Activated CD4-positive, alpha-beta T cell treated with anti-CD3 and anti-CD28 coated beads, Interleukin-2, amount 10 ng/mL, durations not matched to agents 7 days and 5 days (primary cell): ENCODE measurements around the gene SLC39A8. TPM values are rescaled to one million over a fixed set of nuclear protein-coding genes. Genes with fewer than 3 reads are reported as not detected.
"Not testable (repeated sequence)": the region's sequence is repeated elsewhere in the genome, so short reads cannot be mapped to it uniquely, and the experiment has no call there.

Experiments
- CTCF ChIA-PET: fragments of 350-600 bp; sonication (Branson Sonifier 250); formaldehyde crosslinking; loops from one replicate; lab custom pipeline; 2021; ENCODE audit warnings: antibody characterized with exemption; lab: Charles Lee
- POLR2A ChIA-PET: fragments of 350-600 bp; sonication (Branson Sonifier 250); formaldehyde crosslinking; loops from one replicate; lab custom pipeline; 2021; ENCODE audit warnings: antibody characterized with exemption; lab: Charles Lee
- DNase-seq: peaks from one replicate; pipeline ENCODE4 v3.0.0-alpha.2; 2020
- H3K27ac Mint-ChIP-seq: one replicate; pipeline ENCODE4 v1.8.0; 2021; ENCODE audit warnings: mild to moderate bottlenecking, moderate library complexity, mixed read lengths
- H3K27me3 Mint-ChIP-seq: one replicate; pipeline ENCODE4 v1.8.0; 2021; ENCODE audit warnings: mixed read lengths
- H3K36me3 Mint-ChIP-seq: one replicate; pipeline ENCODE4 v1.8.0; 2021; ENCODE audit warnings: low read depth, mixed read lengths
- H3K4me1 Mint-ChIP-seq: one replicate; pipeline ENCODE4 v1.8.0; 2021; ENCODE audit warnings: mixed read lengths
- H3K4me3 Mint-ChIP-seq: one replicate; pipeline ENCODE4 v1.8.0; 2021; ENCODE audit warnings: mild to moderate bottlenecking, moderate library complexity, mixed read lengths
- H3K9me3 Mint-ChIP-seq: one replicate; pipeline ENCODE4 v1.8.0; 2021; ENCODE audit warnings: mixed read lengths
- total RNA-seq, 2 experiments: library from RNA; stranded (reverse); gene quantifications; one replicate each; pipeline ENCODE4 v1.2.3, GENCODE V29; 2021

SLC39A8 gene
- total RNA-seq, 2 experiments from 2014 or later = 58.7 to 62.3 TPM

DNA sequence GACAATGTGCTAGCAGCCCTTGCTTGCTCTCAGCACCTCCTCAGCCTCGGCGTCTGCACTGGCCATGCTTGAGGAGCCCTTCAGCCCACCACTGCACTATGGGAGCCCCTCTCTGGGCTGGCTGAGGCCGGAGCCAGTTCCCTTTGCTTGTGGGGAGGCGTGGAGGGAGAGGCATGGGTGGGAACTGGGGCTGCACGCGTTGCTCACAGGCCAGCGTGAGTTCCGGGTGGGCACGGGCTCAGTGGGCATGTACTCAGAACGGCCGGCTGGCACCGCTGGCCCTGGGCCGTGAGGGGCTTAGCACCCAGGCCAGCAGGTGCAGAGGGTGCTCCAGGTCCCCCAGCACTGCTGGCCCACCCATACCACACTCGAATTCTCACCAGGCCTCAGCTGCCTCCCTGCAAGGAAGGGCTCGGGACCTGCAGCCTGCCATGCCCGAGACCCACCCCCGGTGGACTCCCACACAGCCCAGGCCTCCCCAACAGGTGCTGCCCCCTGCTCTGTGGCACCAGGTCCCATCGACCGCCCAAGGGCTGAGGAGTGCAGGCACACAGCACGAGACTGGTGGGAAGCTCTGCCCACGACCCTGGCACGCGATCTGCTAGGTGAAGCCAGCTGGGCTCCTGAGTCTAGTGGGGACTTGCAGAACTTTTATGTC, 100.3 kb downstream of the SLC39A8 start:
- DNase-seq = no peak
- CTCF ChIA-PET = interaction anchor here (0.7 kb wide), 1 partner anchor 36 kb away, joined by 3 read pairs; no protein-coding TSS in a partner anchor
- no peaks in the 10 kb centered on the region for H3K36me3 Mint-ChIP-seq
- no peaks in the 10 kb centered on the region for H3K27me3 Mint-ChIP-seq
- no peaks in the 10 kb centered on the region for H3K4me1 Mint-ChIP-seq
- H3K4me3 Mint-ChIP-seq = no peak overlapping the region
- no peak overlapping the region for H3K27ac Mint-ChIP-seq
- H3K9me3 Mint-ChIP-seq = peaks cover 11% of the 10 kb centered on the region
- POLR2A ChIA-PET = no interaction called here

DNA sequence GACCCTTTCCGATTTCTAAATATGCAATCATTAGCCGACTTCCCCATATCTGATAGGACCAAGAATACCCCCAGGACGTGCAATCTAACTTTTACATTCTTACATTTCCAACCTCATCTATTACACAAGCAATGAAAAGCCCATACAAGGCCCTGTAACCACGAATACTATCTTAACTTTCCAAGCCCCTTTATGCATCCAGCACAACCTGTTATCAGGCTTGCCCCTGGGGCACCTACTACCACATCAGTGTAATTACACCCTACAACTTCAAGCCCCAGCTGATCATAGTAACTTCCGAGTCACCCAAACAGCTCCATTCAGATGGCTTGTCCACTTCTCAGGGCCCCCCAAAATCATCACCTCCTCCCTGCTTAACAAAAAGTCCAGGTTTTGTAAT, 102.0 kb downstream of the SLC39A8 start:
- POLR2A ChIA-PET, H3K4me3 Mint-ChIP-seq, H3K27ac Mint-ChIP-seq, H3K4me1 Mint-ChIP-seq, H3K27me3 Mint-ChIP-seq, DNase-seq, CTCF ChIA-PET, H3K9me3 Mint-ChIP-seq, H3K36me3 Mint-ChIP-seq: not testable (repeated sequence)

DNA sequence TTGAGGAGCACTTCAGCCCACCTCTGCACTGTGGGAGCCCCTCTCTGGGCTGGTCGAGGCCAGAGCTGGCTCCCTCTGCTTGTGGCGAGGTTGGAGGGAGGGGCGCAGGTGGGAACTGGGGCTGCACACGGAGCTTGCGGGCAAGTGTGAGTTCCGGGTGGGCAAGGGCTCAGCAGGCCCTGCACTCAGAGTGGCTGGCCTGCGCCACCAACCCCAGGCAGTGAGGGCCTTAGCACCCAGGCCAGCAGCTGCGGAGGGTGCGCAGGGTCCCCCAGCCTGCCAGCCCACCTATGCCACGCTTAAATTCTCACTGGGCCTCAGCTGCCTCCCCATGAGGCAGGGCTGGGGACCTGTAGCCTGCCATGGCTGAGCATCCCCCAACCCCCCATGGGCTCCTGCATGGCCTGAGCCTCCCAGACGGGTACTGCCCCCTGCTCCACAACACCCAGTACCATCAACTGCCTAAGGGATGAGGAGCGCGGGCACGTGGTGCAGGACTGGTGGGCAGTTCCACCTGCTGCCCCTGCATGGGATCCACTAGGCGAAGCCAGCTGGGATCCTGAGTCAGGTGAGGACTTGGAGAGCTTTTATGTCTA, 110.9 kb downstream of the SLC39A8 start:
- no peak for DNase-seq
- Mint-ChIP-seq H3K27ac (no peak overlapping the region), H3K27me3 (peaks cover 6% of the 10 kb centered on the region), H3K9me3 (peaks cover 3% of the 10 kb centered on the region), H3K4me3 (no peak overlapping the region), H3K36me3 (no peaks in the 10 kb centered on the region), H3K4me1 (no peaks in the 10 kb centered on the region)
- CTCF ChIA-PET = interaction anchor here (1.4 kb wide), 1 partner anchor 119 kb away, joined by 3 read pairs; no protein-coding TSS in a partner anchor
- POLR2A ChIA-PET = no interaction called here

DNA sequence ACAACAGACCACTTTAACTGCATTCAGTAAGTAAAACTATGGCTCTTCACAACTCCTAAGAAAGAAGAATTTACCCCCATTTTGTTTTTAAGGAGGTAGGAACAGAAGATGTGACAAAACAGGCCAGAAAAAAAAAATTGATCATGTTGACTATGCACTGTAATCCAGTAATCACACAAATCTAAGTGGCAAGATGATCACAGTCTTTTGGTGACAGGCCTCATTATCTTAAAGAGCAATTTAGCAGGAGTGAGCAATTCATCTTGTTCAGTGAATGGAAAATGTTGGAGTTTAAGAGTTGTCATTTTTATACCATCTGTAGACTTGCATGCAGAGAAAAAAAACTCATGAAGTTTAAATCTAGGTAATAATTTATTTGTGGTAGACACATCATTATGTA, 115.1 kb downstream of the SLC39A8 start:
- H3K4me3 Mint-ChIP-seq = no peak overlapping the region
- POLR2A ChIA-PET = no interaction called here

DNA sequence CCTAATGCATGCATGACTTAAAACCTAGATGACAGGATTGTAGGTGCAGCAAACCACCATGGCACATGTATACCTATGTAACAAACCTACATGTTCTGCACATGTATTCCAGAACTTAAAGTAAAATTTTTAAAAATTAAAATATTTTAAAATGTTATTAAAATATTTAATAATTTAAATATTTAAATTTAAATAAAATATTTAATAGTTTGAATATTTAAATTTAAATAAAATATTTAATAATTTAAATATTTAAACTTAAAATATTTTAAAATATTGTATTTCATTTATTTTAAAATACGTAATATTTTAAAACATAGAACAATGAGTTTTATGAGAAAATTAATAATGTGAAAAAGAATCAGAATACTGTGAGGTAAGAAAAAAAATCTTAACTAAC, 117.9 kb downstream of the SLC39A8 start:
- H3K27me3 Mint-ChIP-seq = peaks cover 6% of the 10 kb centered on the region
- no peaks in the 10 kb centered on the region for H3K4me1 Mint-ChIP-seq
- DNase-seq = no peak
- no peak overlapping the region for H3K4me3 Mint-ChIP-seq
- no peak overlapping the region for H3K27ac Mint-ChIP-seq
- H3K9me3 Mint-ChIP-seq = peaks cover 2% of the 10 kb centered on the region
- CTCF ChIA-PET = no interaction called here
- H3K36me3 Mint-ChIP-seq = no peaks in the 10 kb centered on the region
- POLR2A ChIA-PET = no interaction called here

More for the DNA sequence above, 115.1 kb downstream of the SLC39A8 start:
- H3K27me3 Mint-ChIP-seq = peaks cover 6% of the 10 kb centered on the region
- H3K9me3 Mint-ChIP-seq = peaks cover under 1% of the 10 kb centered on the region
- DNase-seq = no peak
- no peaks in the 10 kb centered on the region for H3K36me3 Mint-ChIP-seq
- no peaks in the 10 kb centered on the region for H3K4me1 Mint-ChIP-seq
- CTCF ChIA-PET = no interaction called here
- H3K27ac Mint-ChIP-seq = no peak overlapping the region

DNA sequence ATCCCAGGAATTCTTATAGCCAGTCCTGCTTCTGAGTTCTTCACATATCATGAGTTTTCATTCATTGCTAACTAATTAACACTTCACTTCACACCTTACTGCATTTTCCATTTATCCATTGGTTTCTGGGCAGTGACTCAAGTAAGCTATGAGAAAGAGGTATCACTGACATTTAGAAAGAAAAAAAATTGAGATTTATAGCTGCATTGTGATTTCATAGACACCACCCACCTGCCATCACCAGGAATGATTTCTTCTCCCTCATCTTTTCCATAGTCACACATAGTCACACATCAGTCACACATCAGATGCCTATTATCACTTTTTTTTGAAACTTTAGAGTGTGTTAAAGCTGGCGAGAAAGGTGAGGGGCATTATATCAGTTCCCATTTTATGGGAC, 121.8 kb downstream of the SLC39A8 start:
- Mint-ChIP-seq H3K36me3 (no peaks in the 10 kb centered on the region), H3K27me3 (no peaks in the 10 kb centered on the region), H3K27ac (no peak overlapping the region), H3K4me3 (no peak overlapping the region), H3K9me3 (peaks cover 2% of the 10 kb centered on the region), H3K4me1 (no peaks in the 10 kb centered on the region)
- ChIA-PET CTCF (no interaction called here), POLR2A (no interaction called here)
- DNase-seq = no peak

DNA sequence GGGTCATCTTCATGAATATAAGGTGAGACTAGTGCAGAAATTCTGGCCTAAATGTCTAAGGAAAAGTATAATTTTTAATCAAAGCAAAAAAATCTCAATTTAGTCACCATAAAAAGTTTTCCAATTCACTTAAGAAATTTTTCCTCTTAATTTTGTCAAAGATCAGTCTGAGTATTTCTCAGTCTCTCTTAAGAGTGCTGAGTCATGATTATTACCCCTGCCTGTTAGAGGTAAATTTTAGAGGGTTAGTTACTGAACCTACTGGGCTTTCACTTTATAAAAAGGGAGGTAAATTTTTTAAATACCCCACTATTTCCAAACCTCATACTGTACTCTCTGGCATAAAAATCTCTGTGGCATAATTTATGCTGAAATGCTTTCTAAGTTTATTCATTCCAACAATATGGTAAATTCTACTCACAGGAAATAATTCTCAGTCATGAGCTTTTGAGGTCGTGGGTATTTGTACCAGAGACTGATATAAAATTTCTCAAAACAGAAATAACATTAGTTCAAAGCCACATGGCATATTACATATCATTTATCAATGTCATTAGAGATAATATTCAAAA, 122.4 kb downstream of the SLC39A8 start:
- Mint-ChIP-seq H3K4me3 (no peak overlapping the region), H3K27ac (no peak overlapping the region), H3K9me3 (peaks cover 2% of the 10 kb centered on the region), H3K27me3 (no peaks in the 10 kb centered on the region), H3K36me3 (no peaks in the 10 kb centered on the region), H3K4me1 (no peaks in the 10 kb centered on the region)
- ChIA-PET CTCF (no interaction called here), POLR2A (no interaction called here)
- DNase-seq = no peak

DNA sequence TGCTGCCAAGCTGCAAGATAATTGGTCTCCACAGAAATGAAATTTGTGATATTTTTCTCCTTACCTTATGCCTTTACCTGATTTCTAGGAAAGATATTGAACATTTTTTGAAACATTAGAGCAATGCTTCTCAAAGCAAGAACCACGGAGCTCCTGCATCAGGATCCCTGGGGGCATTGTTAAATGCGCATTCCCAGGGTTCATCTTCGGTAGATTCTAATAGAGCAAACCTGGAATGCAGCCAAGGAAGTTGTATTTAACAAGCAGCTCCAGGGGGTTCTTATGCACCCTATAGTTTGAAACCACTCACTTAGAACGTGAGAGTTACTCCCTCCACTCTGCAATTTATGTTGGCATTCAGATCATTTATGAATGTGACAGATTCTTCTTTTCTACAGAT, 126.2 kb downstream of the SLC39A8 start:
- POLR2A ChIA-PET = no interaction called here
- DNase-seq = no peak
- H3K27me3 Mint-ChIP-seq = no peaks in the 10 kb centered on the region
- CTCF ChIA-PET = interaction anchor here (0.6 kb wide), 1 partner anchor 849 kb away, joined by 6 read pairs; no protein-coding TSS in a partner anchor
- peaks cover 2% of the 10 kb centered on the region for H3K9me3 Mint-ChIP-seq
- H3K36me3 Mint-ChIP-seq = no peaks in the 10 kb centered on the region
- no peak overlapping the region for H3K27ac Mint-ChIP-seq
- no peak overlapping the region for H3K4me3 Mint-ChIP-seq
- no peaks in the 10 kb centered on the region for H3K4me1 Mint-ChIP-seq

DNA sequence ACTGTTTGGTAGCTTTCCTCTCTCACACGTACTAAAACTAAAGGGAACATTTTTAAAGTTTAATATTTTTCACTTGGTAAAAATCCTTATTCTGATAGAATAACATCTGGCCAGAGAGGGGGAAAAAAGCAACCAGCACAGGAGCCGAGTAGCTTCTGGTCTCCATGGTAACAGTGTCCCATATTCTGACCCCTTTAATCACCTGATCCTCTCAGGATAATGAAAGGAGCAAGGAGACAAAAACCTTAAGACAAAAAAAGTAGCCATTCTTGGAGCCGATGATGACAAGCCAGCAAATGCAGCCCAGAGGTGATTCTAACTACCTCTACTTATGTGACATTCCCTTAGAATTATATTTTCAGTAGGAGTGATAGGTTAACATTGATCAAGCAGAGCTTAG, 126.6 kb downstream of the SLC39A8 start:
- Mint-ChIP-seq H3K27me3 (no peaks in the 10 kb centered on the region), H3K36me3 (no peaks in the 10 kb centered on the region), H3K27ac (no peak overlapping the region), H3K4me1 (no peaks in the 10 kb centered on the region), H3K4me3 (no peak overlapping the region), H3K9me3 (peaks cover 2% of the 10 kb centered on the region)
- POLR2A ChIA-PET = no interaction called here
- DNase-seq = no peak
- CTCF ChIA-PET = interaction anchor here (0.6 kb wide), 1 partner anchor 848 kb away, joined by 6 read pairs; no protein-coding TSS in a partner anchor

DNA sequence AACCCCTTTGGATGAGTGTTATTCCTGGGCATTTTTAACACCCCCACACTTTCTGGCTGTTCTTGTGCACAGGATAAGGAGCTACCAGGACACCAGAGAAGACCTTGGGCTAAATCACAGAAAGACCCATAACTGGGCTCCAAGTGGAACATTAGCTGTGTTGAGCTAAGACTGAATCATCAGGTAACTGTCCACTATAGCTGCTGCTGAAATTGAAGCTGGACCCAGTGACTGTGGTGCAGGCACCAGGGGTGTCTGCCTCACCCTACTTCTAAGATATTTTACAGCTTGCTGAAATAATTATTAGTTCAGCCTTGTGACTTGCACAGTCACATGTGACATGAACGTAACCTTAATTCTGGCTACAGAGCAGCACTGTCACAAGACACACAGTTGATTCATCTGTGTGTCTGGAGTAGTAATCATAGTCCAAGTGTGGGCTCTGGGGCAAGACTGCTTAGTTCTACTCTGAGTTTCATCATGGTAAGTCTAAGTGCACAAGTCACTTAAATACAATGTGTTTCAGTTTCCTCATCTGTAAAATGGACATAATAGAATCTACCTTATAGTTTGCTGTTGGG, 127.4 kb downstream of the SLC39A8 start:
- POLR2A ChIA-PET = no interaction called here
- H3K27ac Mint-ChIP-seq = no peak overlapping the region

DNA sequence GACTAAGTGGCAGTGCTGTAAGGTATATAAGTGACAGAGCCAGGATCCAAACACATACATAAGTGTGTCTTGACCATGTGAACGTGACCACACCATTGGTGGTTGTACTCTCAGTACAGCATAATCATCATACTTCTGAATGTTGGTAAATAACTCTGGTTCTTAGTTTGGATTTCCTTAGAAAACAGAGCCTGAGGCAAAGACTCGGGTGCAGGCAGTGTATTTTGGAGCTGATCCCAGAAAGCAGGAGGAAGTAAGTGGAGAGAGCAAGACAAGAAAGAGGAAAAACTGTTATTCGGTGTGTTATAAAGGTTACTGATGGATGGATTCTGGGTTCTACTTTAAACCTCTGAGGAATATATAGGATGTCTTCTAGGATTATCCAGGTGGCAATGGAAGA, 127.9 kb downstream of the SLC39A8 start:
- Mint-ChIP-seq H3K36me3 (no peaks in the 10 kb centered on the region), H3K4me3 (no peak overlapping the region), H3K9me3 (no peaks in the 10 kb centered on the region), H3K4me1 (no peaks in the 10 kb centered on the region), H3K27ac (no peak overlapping the region), H3K27me3 (no peaks in the 10 kb centered on the region)
- CTCF ChIA-PET = no interaction called here
- DNase-seq = no peak
- POLR2A ChIA-PET = no interaction called here

More for the DNA sequence above, 127.4 kb downstream of the SLC39A8 start:
- CTCF ChIA-PET = no interaction called here
- H3K36me3 Mint-ChIP-seq = no peaks in the 10 kb centered on the region
- no peaks in the 10 kb centered on the region for H3K4me1 Mint-ChIP-seq
- no peak for DNase-seq
- no peak overlapping the region for H3K4me3 Mint-ChIP-seq
- no peaks in the 10 kb centered on the region for H3K9me3 Mint-ChIP-seq
- no peaks in the 10 kb centered on the region for H3K27me3 Mint-ChIP-seq

DNA sequence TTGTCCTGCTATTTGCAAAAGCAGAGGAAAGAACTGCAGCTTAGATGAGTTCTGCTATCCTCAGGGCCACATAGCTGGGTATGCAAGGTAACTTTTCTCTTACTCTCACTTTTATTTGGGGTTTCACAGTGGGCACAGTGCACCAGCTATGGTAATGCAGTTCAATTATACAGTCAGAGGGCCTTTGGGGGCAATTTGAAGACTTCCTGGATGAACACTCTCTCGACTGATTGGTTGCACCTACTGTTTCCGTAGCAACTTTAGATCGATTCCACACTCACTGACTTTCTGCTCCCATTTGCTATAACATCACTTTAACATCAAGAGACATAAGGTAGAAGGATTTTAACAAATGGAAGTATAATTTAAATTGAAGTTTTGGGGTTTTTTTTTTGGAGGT, 128.6 kb downstream of the SLC39A8 start:
- CTCF ChIA-PET = interaction anchor here (0.5 kb wide), 1 partner anchor 132 kb away, joined by 3 read pairs; no protein-coding TSS in a partner anchor
- no peak overlapping the region for H3K27ac Mint-ChIP-seq

DNA sequence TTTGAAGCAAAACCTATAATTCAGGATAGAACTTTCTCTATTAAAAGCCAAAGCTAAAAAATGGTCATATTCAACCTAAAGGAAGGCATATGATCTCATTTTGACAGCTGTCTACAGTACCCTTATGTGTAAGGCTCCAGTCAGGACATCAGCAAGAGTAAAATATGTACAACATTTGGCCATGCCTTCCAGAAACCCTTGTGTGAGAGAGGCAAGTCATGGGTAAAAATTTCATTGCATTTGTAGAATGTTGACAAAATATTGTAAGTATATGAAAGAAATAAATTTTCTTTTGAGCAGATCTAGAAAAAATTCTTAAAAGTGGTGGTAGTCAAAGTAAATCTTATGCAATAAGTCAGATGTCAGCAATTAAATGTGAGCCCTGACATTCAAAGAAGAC, 132.3 kb downstream of the SLC39A8 start:
- H3K4me3 Mint-ChIP-seq = no peak overlapping the region
- no peak for DNase-seq
- ChIA-PET POLR2A (no interaction called here), CTCF (no interaction called here)
- H3K36me3 Mint-ChIP-seq = no peaks in the 10 kb centered on the region
- H3K27ac Mint-ChIP-seq = no peak overlapping the region
- H3K27me3 Mint-ChIP-seq = no peaks in the 10 kb centered on the region
- no peaks in the 10 kb centered on the region for H3K4me1 Mint-ChIP-seq
- no peaks in the 10 kb centered on the region for H3K9me3 Mint-ChIP-seq

More for the DNA sequence above, 128.6 kb downstream of the SLC39A8 start:
- POLR2A ChIA-PET = no interaction called here
- no peaks in the 10 kb centered on the region for H3K9me3 Mint-ChIP-seq
- no peaks in the 10 kb centered on the region for H3K4me1 Mint-ChIP-seq
- no peaks in the 10 kb centered on the region for H3K36me3 Mint-ChIP-seq
- no peaks in the 10 kb centered on the region for H3K27me3 Mint-ChIP-seq
- DNase-seq = no peak
- H3K4me3 Mint-ChIP-seq = no peak overlapping the region
